GM15510 (cell line): Measurements from ENCODE around the gene KIFAP3.

Experiments used
- POLR2A ChIP-seq: IDR thresholded peaks from 3 replicates; pipeline ENCODE4 v1.6.1; 2011; ENCODE audit warnings: borderline replicate concordance; ENCODE audit not compliant: insufficient read length; ENCODE audit errors: extremely low read depth

The KIFAP3 gene

DNA sequence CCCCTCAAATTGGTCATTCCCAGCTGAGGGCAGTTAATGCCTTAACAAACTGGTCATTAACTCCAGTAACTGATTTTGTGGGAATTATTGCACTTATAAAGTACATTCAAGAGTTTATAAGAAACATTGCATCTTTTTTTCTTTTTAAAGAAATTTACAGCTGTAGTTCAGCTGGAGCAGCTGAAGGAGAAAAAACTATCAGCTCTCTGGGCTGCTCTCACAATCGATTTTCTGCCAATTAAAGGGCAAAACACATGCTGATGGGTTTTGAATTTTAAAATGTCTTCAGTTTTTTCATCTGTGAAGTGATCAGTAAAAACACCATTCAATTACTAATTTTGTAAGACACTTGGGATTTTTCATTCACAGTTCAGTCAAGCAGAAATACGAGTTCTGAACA, 74.7 kb downstream of the KIFAP3 start:
- no peak for TF ChIP-seq POLR2A

- no peak for TF ChIP-seq POLR2A
These were observed 75.2 kb downstream of the KIFAP3 start for GRCh38 chr1:169999331-169999741.

- TF ChIP-seq POLR2A, result no peak
These were observed 78.5 kb downstream of the KIFAP3 start for GRCh38 chr1:169995993-169996392.

GRCh38 chr1:169989246-169989645, 85.2 kb downstream of the KIFAP3 start:
- TF ChIP-seq POLR2A, result no peak

- no peak for TF ChIP-seq POLR2A
These were observed 88.7 kb downstream of the KIFAP3 start for GRCh38 chr1:169985757-169986156.

DNA sequence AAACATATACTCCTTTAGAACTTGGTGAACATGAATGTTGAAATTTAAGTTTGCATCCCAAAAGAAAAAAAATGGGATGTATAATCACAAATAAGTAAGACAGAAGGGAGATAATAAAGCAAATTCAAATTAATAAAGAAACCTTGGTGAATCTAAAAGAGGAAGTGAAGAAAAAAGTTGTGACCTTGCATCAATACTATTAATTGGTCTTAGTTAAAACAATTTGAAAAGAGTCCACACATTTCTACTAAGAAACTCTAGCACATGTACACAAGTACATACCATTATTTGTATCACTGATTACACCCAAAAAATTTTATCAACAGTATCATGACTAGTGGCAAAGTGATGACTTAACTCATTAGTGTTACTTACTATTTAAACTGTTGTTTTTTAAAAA, 100.4 kb downstream of the KIFAP3 start:
- TF ChIP-seq POLR2A, result no peak

DNA sequence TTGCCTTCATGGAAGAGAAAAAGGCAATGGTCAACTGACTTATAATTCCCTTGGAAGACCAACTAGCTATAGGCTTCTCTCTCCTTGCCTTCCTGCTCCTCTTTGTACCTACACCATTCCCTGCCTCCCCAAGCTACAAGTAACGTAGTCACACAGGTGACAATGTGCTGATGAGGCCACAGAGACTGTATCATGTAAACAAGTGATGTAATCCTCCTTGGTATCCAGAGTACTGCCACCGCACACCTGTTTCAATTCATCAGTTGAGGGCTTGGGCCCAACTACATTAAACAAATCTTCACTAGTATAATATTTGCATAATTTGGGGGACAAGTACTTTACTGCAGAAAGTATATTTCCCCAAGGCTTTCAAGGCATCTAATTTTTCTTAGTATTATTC, 104.4 kb downstream of the KIFAP3 start:
- TF ChIP-seq POLR2A, result no peak

- TF ChIP-seq POLR2A, result no peak
These were observed 106.3 kb downstream of the KIFAP3 start for GRCh38 chr1:169968174-169968573.

- no peak for TF ChIP-seq POLR2A
These were observed 110.3 kb downstream of the KIFAP3 start for GRCh38 chr1:169964206-169964605.

DNA sequence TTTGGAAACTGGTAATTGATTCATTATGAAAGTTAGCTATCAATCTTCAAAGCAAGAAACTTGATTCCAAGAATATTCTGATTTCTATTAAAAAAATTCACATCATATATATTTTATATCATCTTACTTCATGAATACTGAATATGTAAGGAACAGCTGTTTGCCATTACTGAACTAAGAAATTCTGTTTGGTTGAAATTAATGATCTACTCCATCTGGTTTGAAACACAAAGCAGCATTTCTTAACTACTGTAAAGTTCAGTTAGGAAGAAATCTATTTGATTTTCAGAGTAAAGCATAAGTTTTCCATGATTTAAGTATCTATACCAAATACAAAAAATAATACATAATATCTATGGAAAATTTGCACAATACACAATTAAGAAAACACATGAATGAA, 114.8 kb downstream of the KIFAP3 start:
- TF ChIP-seq POLR2A, result no peak

DNA sequence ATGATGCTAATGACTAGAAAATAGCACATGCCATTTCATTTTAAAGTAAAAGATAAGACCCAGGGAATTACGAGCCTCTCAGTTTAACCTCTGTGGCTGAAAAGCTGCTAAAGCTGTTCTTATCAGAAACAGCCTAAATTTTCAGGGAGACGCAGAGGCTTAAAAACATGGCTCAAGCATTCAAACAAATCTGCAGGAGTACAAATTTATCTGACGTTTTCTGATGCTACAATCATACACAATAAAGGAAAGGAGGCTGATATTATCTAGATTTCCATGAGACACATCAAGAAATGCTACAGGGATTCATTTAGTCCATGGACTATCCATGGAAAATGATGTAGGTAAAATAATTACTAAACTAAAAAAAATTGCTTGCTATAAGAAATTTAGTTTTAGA, 115.5 kb downstream of the KIFAP3 start:
- TF ChIP-seq POLR2A, result no peak

DNA sequence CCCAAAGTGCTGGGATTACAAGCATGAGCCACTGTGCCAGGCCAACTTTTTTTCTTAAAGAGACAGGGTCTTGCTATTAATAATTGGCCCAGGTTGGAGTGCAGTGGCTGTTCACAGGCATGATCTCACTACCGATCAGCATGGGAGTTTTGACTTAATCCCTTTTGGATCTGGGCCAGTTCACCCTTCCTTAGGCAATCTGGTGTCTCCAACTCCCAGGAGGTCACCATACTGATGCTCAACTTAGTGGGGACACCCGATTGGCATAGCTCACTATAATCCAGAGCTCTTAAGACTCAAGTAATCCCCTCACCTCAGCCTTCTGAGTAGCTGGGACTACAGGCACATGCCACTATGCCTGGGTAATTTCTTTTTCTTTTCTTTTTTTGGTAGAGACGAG, 116.6 kb downstream of the KIFAP3 start:
- no peak for TF ChIP-seq POLR2A

DNA sequence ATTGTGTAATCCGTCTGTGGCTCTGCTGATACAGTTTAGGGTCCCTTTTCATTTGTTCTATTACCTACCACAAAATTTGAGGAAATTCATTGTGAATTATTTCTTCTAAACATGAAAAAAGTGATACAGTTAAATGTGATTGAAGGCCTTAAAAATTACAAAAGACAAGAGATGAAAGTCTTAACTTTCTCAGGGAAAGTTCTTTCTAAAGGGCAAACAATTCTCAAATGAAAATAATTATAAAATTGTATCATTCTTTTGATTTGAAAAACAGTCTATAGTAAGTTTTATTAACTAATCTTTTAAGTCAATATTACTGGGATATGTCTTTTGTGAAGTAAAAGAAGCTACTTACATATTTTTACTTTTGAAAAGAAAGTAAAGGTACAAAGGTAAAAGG, 123.4 kb downstream of the KIFAP3 start:
- no peak for TF ChIP-seq POLR2A

- no peak for TF ChIP-seq POLR2A
These were observed 125.4 kb downstream of the KIFAP3 start for GRCh38 chr1:169949139-169949538.

DNA sequence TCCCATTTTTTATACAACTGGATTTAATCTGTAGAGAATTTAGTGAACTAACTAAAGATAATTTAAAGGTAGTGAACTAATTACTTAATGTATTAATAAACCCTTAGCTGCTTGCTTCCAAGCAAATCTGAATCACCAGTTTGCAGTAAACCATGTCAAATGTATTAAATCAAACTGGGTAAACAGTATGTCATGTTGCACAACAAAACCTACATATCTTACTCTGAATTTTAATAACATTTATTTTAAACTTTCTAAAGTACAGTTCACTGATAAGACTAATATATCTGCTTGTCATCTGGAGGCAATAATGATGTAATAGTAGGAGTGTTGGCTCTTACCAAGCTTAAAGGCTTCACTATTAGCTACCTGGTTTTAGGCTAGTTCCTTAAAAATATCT, 128.3 kb downstream of the KIFAP3 start:
- no peak for TF ChIP-seq POLR2A

DNA sequence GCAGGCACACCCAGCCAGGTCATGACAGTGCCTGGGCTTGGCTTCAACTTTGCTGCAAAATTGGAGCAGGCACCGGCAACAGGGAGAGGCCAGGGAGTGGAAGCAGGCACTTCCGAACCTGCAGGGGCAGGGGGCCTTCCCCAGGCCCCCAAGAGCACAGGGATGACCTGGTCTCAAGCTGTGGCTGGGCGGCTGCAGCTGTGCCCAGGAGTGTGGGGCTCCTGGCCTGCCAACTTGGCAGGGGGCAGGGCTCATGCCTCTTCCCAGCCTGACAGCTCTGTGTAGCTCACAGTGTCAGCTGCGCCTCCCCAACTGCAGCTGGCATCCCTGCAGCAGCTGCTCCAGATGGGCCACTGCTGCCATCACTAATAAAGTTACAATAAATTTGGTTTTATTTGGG, 129.3 kb downstream of the KIFAP3 start:
- no peak for TF ChIP-seq POLR2A

DNA sequence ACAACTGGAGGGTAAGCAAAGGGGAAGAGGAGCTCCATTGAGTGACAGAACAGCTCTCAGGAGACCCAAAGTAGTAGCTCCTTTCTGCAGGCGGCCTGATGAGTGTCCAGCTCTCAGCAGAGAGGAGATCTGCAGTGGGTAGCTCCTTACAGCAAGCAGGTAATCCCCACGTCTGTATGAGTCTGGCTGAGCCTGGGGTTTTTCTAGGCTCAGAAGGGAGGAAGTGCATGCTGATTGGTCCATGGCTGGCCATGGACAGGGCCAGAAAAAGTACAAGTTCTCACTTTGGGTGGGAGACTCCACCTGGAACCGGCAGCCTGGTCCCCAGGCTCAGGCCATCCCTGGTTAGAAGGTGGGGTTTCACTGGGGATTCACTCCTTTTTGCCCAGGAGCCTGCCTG, 129.9 kb downstream of the KIFAP3 start:
- no peak for TF ChIP-seq POLR2A
